Myocyte (in vitro differentiated cells): Measurements from ENCODE around the gene NR2F2. TPM values are rescaled to one million over a fixed set of nuclear protein-coding genes. Genes with fewer than 3 reads are reported as not detected.

Experiments
- DNase-seq: peaks from one replicate; pipeline ENCODE4 v3.0.0-alpha.2; 2012; ENCODE audit warnings: low read depth
- total RNA-seq: library from RNA; depleted of rRNA; stranded (reverse); fragments of >200 nt; gene quantifications from 2 replicates; pipeline ENCODE4 v1.2.3, GENCODE V29; 2014

The NR2F2 gene
- total RNA-seq, 1 donor from 2014 or later: 8.7 TPM

GRCh38 chr15:96331144-96331944, 844 bp downstream of the NR2F2 start:
- peak; percentile 55 for DNase-seq

GRCh38 chr15:96331945-96332636, 1.6 kb downstream of the NR2F2 start:
- peak; percentile 74 for DNase-seq

GRCh38 chr15:96332637-96333121, 2.2 kb downstream of the NR2F2 start:
- DNase-seq: peak; percentile 55

- peak; percentile 61 for DNase-seq
These were observed 2.9 kb downstream of the NR2F2 start for GRCh38 chr15:96333131-96334016.

- no peak for DNase-seq
These were observed 3.7 kb downstream of the NR2F2 start for GRCh38 chr15:96334017-96334704.

GRCh38 chr15:96334705-96335410, 4.4 kb downstream of the NR2F2 start:
- DNase-seq: no peak

GRCh38 chr15:96335411-96336024, 5.0 kb downstream of the NR2F2 start:
- no peak for DNase-seq

GRCh38 chr15:96336108-96336595, 5.7 kb downstream of the NR2F2 start:
- no peak for DNase-seq

- DNase-seq: peak; percentile 60
These were observed 6.3 kb downstream of the NR2F2 start for GRCh38 chr15:96336596-96337364.

GRCh38 chr15:96337365-96338023, 7.0 kb downstream of the NR2F2 start:
- no peak for DNase-seq

- DNase-seq: peak; percentile 49
These were observed 7.7 kb downstream of the NR2F2 start for GRCh38 chr15:96338074-96338765.

- no peak for DNase-seq
These were observed 8.5 kb downstream of the NR2F2 start for GRCh38 chr15:96338766-96339618.

GRCh38 chr15:96339619-96340347, 9.3 kb downstream of the NR2F2 start:
- DNase-seq: peak; percentile 46

GRCh38 chr15:96340348-96340597, 9.8 kb downstream of the NR2F2 start:
- no peak for DNase-seq

GRCh38 chr15:96340598-96341512, 10.4 kb downstream of the NR2F2 start:
- peak; percentile 80 for DNase-seq
